NCI-H2196 (cell line): ENCODE results near the gene TRIM65.

Source experiments
- DNase-seq: peaks from one replicate; lab custom pipeline; 2025; ENCODE audit not compliant: unreplicated experiment; lab: John Stamatoyannopoulos, UW

Gene TRIM65

GRCh38 chr17:75839942-75840798, 56.6 kb downstream of the TRIM65 start:
- DNase-seq = no peak
